Keratinocyte (primary cell): Measurements from ENCODE around the gene ATP9B. TPM values are rescaled to one million over a fixed set of nuclear protein-coding genes. Genes with fewer than 3 reads are reported as not detected.
"Not testable (repeated sequence)": the region's sequence is repeated elsewhere in the genome, so short reads cannot be mapped to it uniquely, and the experiment has no call there.

Experiments
- DNase-seq: peaks from one replicate; pipeline ENCODE4 v3.0.0-alpha.2; 2011; ENCODE audit warnings: low read depth, missing footprints, low spot score
- FAIRE-seq: peaks from 2 replicates; lab custom pipeline; 2011; peaks lifted over from hg19 to GRCh38; lab: Jason Lieb, UNC
- H2AFZ ChIP-seq: 2 replicates; pipeline ENCODE4 v1.6.0; 2012; ENCODE audit warnings: low read length, control low read depth, inconsistent platforms; ENCODE audit not compliant: control insufficient read depth
- H3K27ac ChIP-seq: 2 replicates; pipeline ENCODE4 v1.5.1; 2011; ENCODE audit warnings: low read length; ENCODE audit not compliant: control insufficient read depth, insufficient read depth
- H3K27me3 ChIP-seq: 3 replicates; pipeline ENCODE4 v1.6.0; 2011; ENCODE audit warnings: low read length; ENCODE audit not compliant: control insufficient read depth, insufficient read depth; ENCODE audit errors: extremely low read depth
- H3K36me3 ChIP-seq, 2 experiments: 2 replicates in 1 of 2; 3 replicates in 1 of 2; pipeline ENCODE4 v1.5.1; 2011; ENCODE audit warnings: low read length in 2 of 2, mild to moderate bottlenecking in 1 of 2; ENCODE audit not compliant: control insufficient read depth in 2 of 2, insufficient read depth in 2 of 2; ENCODE audit errors: extremely low read depth in 1 of 2
- H3K4me1 ChIP-seq: 3 replicates; pipeline ENCODE4 v1.5.1; 2011; ENCODE audit warnings: low read length; ENCODE audit not compliant: control insufficient read depth, insufficient read depth; ENCODE audit errors: extremely low read depth
- H3K4me2 ChIP-seq: 3 replicates; pipeline ENCODE4 v1.6.0; 2011; ENCODE audit warnings: low read depth, low read length; ENCODE audit not compliant: control insufficient read depth, insufficient read depth; ENCODE audit errors: extremely low read depth
- H3K4me3 ChIP-seq, 3 experiments: fragments of 200-600 bp in 1 of 3; sonication (generic) in 1 of 3; 2 replicates in 2 of 3; 3 replicates in 1 of 3; pipeline ENCODE4 v1.5.1; 2011 to 2016; ENCODE audit warnings: low read length in 3 of 3, mild to moderate bottlenecking in 3 of 3, control low read depth in 2 of 3, inconsistent platforms in 1 of 3, low read depth in 1 of 3, mixed read lengths in 1 of 3, mixed run types in 1 of 3, moderate library complexity in 1 of 3; ENCODE audit not compliant: control insufficient read depth in 2 of 3, insufficient read depth in 2 of 3; ENCODE audit errors: extremely low read depth in 1 of 3
- H3K79me2 ChIP-seq: 2 replicates; pipeline ENCODE4 v1.6.0; 2012; ENCODE audit warnings: low read length; ENCODE audit not compliant: control insufficient read depth, insufficient read depth
- H3K9ac ChIP-seq: 3 replicates; pipeline ENCODE4 v1.6.0; 2011; ENCODE audit warnings: low read length; ENCODE audit not compliant: control insufficient read depth, insufficient read depth; ENCODE audit errors: extremely low read depth
- H3K9me1 ChIP-seq: 3 replicates; pipeline ENCODE4 v1.6.0; 2011; ENCODE audit warnings: low read length; ENCODE audit not compliant: control insufficient read depth, insufficient read depth; ENCODE audit errors: extremely low read depth
- H3K9me3 ChIP-seq: 2 replicates; pipeline ENCODE4 v1.5.1; 2012; ENCODE audit warnings: low read depth, low read length; ENCODE audit not compliant: control insufficient read depth
- H4K20me1 ChIP-seq: 3 replicates; pipeline ENCODE4 v1.6.0; 2011; ENCODE audit warnings: low read length; ENCODE audit not compliant: control insufficient read depth, insufficient read depth; ENCODE audit errors: extremely low read depth
- EZH2 ChIP-seq: IDR thresholded peaks from one replicate; pipeline ENCODE4 v1.6.1; 2012; ENCODE audit warnings: inconsistent platforms, mild to moderate bottlenecking, low read length, moderate library complexity
- dilution Hi-C: fragments of 300-500 bp; cut with MboI; formaldehyde crosslinking; loops from one replicate; pipeline ENCODE4 v1.7.0; 2020; ENCODE audit warnings: low sequenced_read_pairs; ENCODE audit not compliant: extremely low pct_ligation_motif_present
- polyA plus RNA-seq, 5 experiments: library from polyadenylated mRNA; depleted of rRNA in 3 of 5; stranded (reverse) in 3 of 5; stranded (forward) in 1 of 5; unstranded in 1 of 5; fragments of >200 nt; gene quantifications; 1 replicate in 1 of 5; 2 replicates in 3 of 5; 3 replicates in 1 of 5; pipeline versions ENCODE4 v1.2.1 to v1.2.3, GENCODE V29; 2011 to 2012; ENCODE audit warnings: missing spikeins in 2 of 5, low read depth in 1 of 5, low replicate concordance in 1 of 5
- TF ChIP-seq, protein P1 (sequence below), 3 experiments: IDR thresholded peaks in 1 of 3; conservative IDR thresholded peaks in 1 of 3; optimal IDR thresholded peaks in 1 of 3; 2 replicates in 2 of 3; 3 replicates in 1 of 3; pipeline versions ENCODE3 to v1.5.1; 2011; ENCODE audit warnings: low read length in 3 of 3, mild to moderate bottlenecking in 3 of 3, moderate library complexity in 2 of 3, control low read depth in 1 of 3, inconsistent platforms in 1 of 3; ENCODE audit not compliant: insufficient read depth in 2 of 3; ENCODE audit errors: extremely low read depth in 1 of 3

ATP9B gene
- polyA plus RNA-seq, 1 donor (not counting 4 experiments of a cell fraction or from before 2014, with no cell fraction given): 16.1 TPM

DNA sequence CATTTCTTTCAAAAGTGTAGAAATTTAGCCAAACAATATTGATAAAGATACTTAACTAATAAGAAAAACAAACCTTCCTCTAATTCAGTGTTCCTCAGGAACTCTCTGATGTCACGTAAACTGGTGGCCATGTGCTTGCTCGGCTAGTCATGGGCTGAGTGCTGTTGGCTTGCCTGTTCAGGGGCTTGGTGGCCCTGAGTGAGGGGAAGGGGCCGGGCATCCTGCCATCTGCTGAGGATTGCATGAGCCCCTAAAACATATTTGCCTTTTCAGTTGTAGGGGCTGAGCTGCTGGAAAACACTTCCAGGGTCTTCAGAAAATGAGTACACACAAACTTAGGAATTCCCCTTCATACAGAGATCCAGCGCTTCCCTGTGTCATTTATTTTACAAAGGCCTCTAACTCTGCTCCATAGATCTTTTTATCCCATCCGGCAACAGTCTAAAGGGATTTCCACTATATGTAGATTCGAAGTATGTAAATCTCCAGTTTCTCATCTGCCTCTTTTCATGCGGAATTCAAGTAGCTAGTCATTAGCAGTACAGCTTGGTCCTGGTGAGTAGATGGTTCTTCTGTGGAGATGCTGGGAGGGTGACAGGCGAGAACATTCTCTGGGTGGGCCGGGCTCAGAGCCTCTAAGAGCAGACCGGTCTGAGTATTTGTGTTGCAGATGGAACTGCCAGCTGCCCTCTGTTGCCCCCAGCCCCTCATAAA, 306.4 kb downstream of the ATP9B start:
- no peaks in the 10 kb centered on the region for H3K9me1 ChIP-seq
- H4K20me1 ChIP-seq: peaks cover 5% of the 10 kb centered on the region
- no peak overlapping the region for H3K27ac ChIP-seq
- no peak overlapping the region for H2AFZ ChIP-seq
- peaks cover 4% of the 10 kb centered on the region for H3K4me1 ChIP-seq
- no peak overlapping the region for H3K9ac ChIP-seq
- H3K4me2 ChIP-seq: no peak overlapping the region
- H3K9me3 ChIP-seq: no peaks in the 10 kb centered on the region
- peaks cover 0 to 6% of the 10 kb centered on the region in 2 experiments for H3K36me3 ChIP-seq
- DNase-seq: no peak
- no peak for FAIRE-seq
- no peak overlapping the region for H3K4me3 ChIP-seq
- H3K79me2 ChIP-seq: no peaks in the 10 kb centered on the region
- TF ChIP-seq, protein P1, sequence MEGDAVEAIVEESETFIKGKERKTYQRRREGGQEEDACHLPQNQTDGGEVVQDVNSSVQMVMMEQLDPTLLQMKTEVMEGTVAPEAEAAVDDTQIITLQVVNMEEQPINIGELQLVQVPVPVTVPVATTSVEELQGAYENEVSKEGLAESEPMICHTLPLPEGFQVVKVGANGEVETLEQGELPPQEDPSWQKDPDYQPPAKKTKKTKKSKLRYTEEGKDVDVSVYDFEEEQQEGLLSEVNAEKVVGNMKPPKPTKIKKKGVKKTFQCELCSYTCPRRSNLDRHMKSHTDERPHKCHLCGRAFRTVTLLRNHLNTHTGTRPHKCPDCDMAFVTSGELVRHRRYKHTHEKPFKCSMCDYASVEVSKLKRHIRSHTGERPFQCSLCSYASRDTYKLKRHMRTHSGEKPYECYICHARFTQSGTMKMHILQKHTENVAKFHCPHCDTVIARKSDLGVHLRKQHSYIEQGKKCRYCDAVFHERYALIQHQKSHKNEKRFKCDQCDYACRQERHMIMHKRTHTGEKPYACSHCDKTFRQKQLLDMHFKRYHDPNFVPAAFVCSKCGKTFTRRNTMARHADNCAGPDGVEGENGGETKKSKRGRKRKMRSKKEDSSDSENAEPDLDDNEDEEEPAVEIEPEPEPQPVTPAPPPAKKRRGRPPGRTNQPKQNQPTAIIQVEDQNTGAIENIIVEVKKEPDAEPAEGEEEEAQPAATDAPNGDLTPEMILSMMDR (optimal IDR thresholded peaks at IDR 0.05 in 1 of 3, IDR thresholded peaks at IDR 0.05 in 1 of 3, conservative IDR thresholded peaks at IDR 0.05 in 1 of 3; ENCODE audit: extremely low read depth in 1 of 3, insufficient read depth in 2 of 3, low read length in 3 of 3): no peak
- no peak for TF ChIP-seq EZH2
- dilution Hi-C loops: no loop called here
- no peaks in the 10 kb centered on the region for H3K27me3 ChIP-seq

GRCh38 chr18:79376661-79377060, 307.5 kb downstream of the ATP9B start:
- FAIRE-seq, H3K79me2 ChIP-seq, H3K27ac ChIP-seq, H2AFZ ChIP-seq, dilution Hi-C loops, H3K4me1 ChIP-seq, H3K36me3 ChIP-seq, H4K20me1 ChIP-seq, H3K9ac ChIP-seq, H3K4me2 ChIP-seq, H3K9me1 ChIP-seq, DNase-seq, H3K9me3 ChIP-seq, H3K27me3 ChIP-seq, H3K4me3 ChIP-seq: not testable (repeated sequence)
